Aorta (tissue), 5 donors: ENCODE results near the gene RSPO3. TPM values are rescaled to one million over a fixed set of nuclear protein-coding genes. Genes with fewer than 3 reads are reported as not detected.

Experiments
- ATAC-seq: fragments of 200-7000 bp; cut with Tn5 transposase; one replicate; pipeline ENCODE4 v1.9.1; 2022; ENCODE audit warnings: moderate library complexity; ENCODE audit not compliant: low FRiP score
- DNase-seq, 2 donors: peaks; one replicate each; pipeline ENCODE4 v3.0.0-alpha.2; 2020
- H3K27ac ChIP-seq, 2 donors: one replicate each; pipeline ENCODE4 v1.5.1; 2013; ENCODE audit warnings: low read length in 2 of 2, mild to moderate bottlenecking in 2 of 2, moderate library complexity in 2 of 2, control low read depth in 1 of 2, inconsistent platforms in 1 of 2, low read depth in 1 of 2
- H3K27me3 ChIP-seq, 2 donors: one replicate each; pipeline ENCODE4 v1.6.1; 2013; ENCODE audit warnings: control low read depth in 1 of 2, low read length in 1 of 2, mild to moderate bottlenecking in 1 of 2, moderate library complexity in 1 of 2; ENCODE audit not compliant: insufficient read depth in 2 of 2, control insufficient read depth in 1 of 2
- H3K36me3 ChIP-seq, 2 donors: one replicate each; pipeline ENCODE4 v1.6.1; 2013; ENCODE audit warnings: control low read depth in 1 of 2, low read length in 1 of 2, mild to moderate bottlenecking in 1 of 2; ENCODE audit not compliant: insufficient read depth in 2 of 2, control insufficient read depth in 1 of 2
- H3K4me1 ChIP-seq, 2 donors: one replicate each; pipeline ENCODE4 v1.6.1; 2013; ENCODE audit warnings: low read length in 2 of 2, control low read depth in 1 of 2, mild to moderate bottlenecking in 1 of 2, moderate library complexity in 1 of 2; ENCODE audit not compliant: insufficient read depth in 2 of 2, control insufficient read depth in 1 of 2
- H3K4me3 ChIP-seq, 2 donors: one replicate each; pipeline ENCODE4 v1.5.1; 2013; ENCODE audit warnings: low read length in 2 of 2, control low read depth in 1 of 2, mild to moderate bottlenecking in 1 of 2
- H3K9me3 ChIP-seq: one replicate; pipeline ENCODE4 v1.6.1; 2013; ENCODE audit warnings: mild to moderate bottlenecking, low read length; ENCODE audit not compliant: control insufficient read depth
- WGBS, 2 donors: extraction: QIAGEN DNeasy Blood & Tissue Kit; methylation state at CpG; one replicate each; pipeline ENCODE4 v1.1.7; 2013; 5-methylcytosine and 5-hydroxymethylcytosine counted together
- intact Hi-C, 2 donors: fragments of 100-400 bp; cut with DNase I; formaldehyde crosslinking; loops; one replicate each; pipeline versions ENCODE4 v1.14.2 to v1.15.0; 2022
- polyA plus RNA-seq, 2 donors: library from polyadenylated mRNA; stranded (reverse); fragments of 200-250 nt; gene quantifications; one replicate each; pipeline ENCODE4 v1.2.3, GENCODE V29; 2013
- total RNA-seq, 2 donors: library from RNA; stranded (reverse); fragmentation: NEBNext Ultra II Directional; extraction: Animal tissue kit (Norgen Biotek cat#: 25700); gene quantifications; one replicate each; pipeline ENCODE4 v1.2.1, GENCODE V29; 2021
- donor health status: healthy with polysubstance abuse.
- donor health status: Bipolar disorder and iron deficiency.
- donor health status: DM: no; HTN: no; CAD: no.
- donor health status: DM: no; HTN: no; CAD: no.
- donor health status: DM: yes; HTN: yes; CAD: no.

The RSPO3 gene
- total and polyA plus RNA-seq, 4 donors = 0.38 to 12.5 (median 5.2) TPM; not detected in 1

DNA sequence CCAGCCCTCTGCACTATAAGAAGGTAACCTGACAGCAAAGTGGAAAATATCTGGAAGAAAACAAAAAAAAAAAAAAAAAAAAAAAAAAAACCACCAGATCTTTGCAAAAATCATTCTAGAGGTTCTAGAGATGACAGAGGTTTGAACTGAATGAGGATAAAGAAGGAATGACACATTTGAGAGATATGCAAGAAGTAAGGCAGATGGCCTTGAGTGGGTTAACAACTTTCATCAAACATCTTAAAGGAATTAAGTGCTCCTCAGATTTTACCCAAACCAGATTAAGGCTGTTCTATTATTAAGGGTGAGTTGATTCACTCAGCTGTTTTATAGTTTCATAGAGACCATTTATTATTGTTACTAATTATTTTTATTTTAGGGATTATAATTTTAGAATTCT, 62.0 kb downstream of the RSPO3 start:
- H3K27me3 ChIP-seq = no peaks in the 10 kb centered on the region
- no peak overlapping the region for H3K27ac ChIP-seq
- no peak overlapping the region for H3K4me3 ChIP-seq
- no peaks in the 10 kb centered on the region for H3K4me1 ChIP-seq
- peaks cover 2% of the 10 kb centered on the region for H3K9me3 ChIP-seq
- no peaks in the 10 kb centered on the region for H3K36me3 ChIP-seq
- intact Hi-C loops = no loop called here
- no peak for DNase-seq
- ATAC-seq = no peak

DNA sequence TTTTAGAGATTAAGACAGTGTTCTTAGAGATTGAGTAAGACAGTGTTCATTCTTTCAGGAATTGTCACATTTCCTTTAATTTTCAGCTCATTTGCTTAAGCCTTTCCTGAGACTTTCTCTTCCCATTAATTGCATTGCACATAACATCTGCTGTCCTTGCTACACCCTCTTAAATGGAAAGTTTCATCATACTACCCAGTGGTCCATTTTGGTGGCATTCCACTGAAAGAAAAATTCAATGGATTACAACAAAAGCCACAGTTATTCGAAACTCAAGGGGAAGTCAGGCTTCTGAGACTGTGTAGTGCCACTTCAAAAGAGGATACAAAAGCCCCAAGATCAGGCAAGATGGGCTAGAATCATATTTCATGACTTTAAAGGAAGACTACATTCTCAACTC, 64.0 kb downstream of the RSPO3 start:
- peaks cover 2% of the 10 kb centered on the region for H3K9me3 ChIP-seq
- no peak overlapping the region for H3K4me3 ChIP-seq
- H3K27me3 ChIP-seq = no peaks in the 10 kb centered on the region
- intact Hi-C loops = no loop called here
- H3K36me3 ChIP-seq = no peaks in the 10 kb centered on the region
- 85 to 88% methylated on average over 1 of the region's 1 CpG for WGBS, 2 donors
- ATAC-seq = no peak
- no peak overlapping the region for H3K27ac ChIP-seq
- DNase-seq = no peak
- H3K4me1 ChIP-seq = no peaks in the 10 kb centered on the region

DNA sequence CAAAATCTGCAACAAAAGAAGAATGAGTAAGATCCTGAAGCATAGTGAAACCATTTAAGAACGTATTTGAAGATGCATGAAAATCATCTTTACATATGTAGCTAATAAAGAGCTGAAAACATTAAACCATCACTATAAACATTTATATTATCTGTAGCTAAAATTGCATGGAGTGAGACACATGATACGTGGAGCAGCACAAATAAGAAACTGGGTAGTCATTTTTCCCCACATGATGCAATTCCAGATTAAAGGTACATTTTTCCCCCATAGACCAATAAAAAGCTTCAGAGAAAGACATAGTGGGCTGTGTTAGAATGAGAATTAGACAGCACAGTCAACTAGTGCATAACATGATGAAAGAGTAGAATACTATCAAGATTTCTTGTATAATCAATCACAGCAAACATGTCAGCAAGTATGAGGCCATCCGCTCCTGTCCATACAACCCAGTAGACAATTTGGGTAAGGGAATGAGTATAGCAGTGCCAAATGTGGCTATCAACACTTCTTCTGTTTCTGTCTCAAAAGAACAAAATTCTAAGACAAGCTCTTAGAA, 67.0 kb downstream of the RSPO3 start:
- Histone ChIP-seq H3K27ac (no peak overlapping the region), H3K36me3 (no peaks in the 10 kb centered on the region), H3K27me3 (no peaks in the 10 kb centered on the region), H3K9me3 (peaks cover 2% of the 10 kb centered on the region), H3K4me3 (no peak overlapping the region), H3K4me1 (no peaks in the 10 kb centered on the region)
- intact Hi-C loops = no loop called here
- DNase-seq (no peak), ATAC-seq (no peak)
- WGBS, 2 donors = 64 to 79% methylated on average over 3 of the region's 3 CpGs

- WGBS, 2 donors = 44 to 46% methylated on average over 6 of the region's 6 CpGs
- intact Hi-C loops = no loop called here
- Histone ChIP-seq H3K27ac (no peak overlapping the region), H3K36me3 (no peaks in the 10 kb centered on the region), H3K4me1 (no peaks in the 10 kb centered on the region), H3K9me3 (peaks cover under 1% of the 10 kb centered on the region), H3K27me3 (no peaks in the 10 kb centered on the region), H3K4me3 (no peak overlapping the region)
- DNase-seq (peak; percentile 67 to 89), ATAC-seq (no peak)
Observed at GRCh38 chr6:127186889-127187288, 68.4 kb downstream of the RSPO3 start.

DNA sequence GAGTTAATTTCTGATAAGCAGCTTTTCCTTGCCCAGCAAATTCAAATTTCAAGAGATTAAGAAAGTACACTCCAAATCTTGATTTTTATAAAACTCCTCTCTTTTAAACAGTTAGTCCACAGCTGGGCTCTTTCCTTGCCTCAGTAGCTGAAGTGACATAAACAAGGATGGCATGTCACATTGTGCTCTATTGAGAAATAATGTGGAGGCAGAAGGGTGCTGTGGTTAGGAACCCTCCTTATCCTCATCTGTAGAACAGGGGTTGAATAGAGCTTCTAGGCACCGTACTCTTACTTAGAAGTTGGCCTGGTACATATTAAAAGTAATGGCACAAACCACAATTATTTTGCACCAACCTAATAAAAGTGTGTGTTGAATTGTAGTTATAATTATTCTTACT, 70.3 kb downstream of the RSPO3 start:
- no peak for ATAC-seq

DNA sequence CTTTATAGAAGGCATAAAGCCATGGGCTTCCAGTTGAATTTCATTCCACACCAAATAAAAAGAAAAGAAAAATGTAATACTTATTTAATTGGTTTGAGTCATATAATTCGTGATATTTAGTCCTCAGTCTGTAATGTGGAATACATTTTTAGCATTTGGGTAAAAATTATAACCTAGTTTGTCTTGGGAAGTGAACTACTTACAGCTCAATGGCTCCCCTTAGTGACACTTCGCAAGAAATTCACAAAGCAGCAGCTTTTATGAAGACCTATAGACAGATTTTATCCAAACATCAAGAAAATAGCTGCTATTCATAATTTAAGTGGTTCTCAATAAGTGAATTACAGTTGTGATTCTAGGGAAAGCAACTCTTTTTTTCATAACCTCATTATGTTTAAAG, 72.1 kb downstream of the RSPO3 start:
- ATAC-seq (peak; percentile 55), DNase-seq (no peak)
- H3K27me3 ChIP-seq = no peaks in the 10 kb centered on the region
- no peak overlapping the region for H3K27ac ChIP-seq
- H3K9me3 ChIP-seq = no peaks in the 10 kb centered on the region
- H3K36me3 ChIP-seq = no peaks in the 10 kb centered on the region
- 19 to 34% methylated on average over 2 of the region's 2 CpGs for WGBS, 2 donors
- no peaks in the 10 kb centered on the region for H3K4me1 ChIP-seq
- intact Hi-C loops = no loop called here
- H3K4me3 ChIP-seq = no peak overlapping the region

More for the DNA sequence above, 70.3 kb downstream of the RSPO3 start:
- no peak for DNase-seq
- Histone ChIP-seq H3K27ac (no peak overlapping the region), H3K36me3 (no peaks in the 10 kb centered on the region), H3K4me1 (no peaks in the 10 kb centered on the region), H3K9me3 (no peaks in the 10 kb centered on the region), H3K27me3 (no peaks in the 10 kb centered on the region), H3K4me3 (no peak overlapping the region)
- 79 to 88% methylated on average over 1 of the region's 1 CpG for WGBS, 2 donors
- intact Hi-C loops = no loop called here

DNA sequence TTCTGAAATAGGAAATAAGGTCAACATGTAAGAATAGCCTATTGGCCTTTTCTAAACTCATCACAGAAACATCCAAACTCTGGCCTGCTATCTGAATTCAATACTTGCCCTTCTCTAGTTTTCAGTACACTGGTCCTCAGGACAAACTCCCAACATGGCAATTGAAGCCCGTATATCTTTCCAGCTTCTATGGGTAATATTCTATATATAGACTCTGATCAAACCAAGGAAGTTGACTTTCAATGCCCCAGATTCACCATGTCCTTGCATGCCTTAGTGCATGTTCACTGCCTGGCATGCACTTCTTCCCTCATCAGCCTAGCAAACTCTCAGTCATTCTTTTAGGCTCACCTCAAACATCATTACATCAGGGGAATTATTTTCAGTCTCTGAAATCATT, 73.2 kb downstream of the RSPO3 start:
- Histone ChIP-seq H3K9me3 (no peaks in the 10 kb centered on the region), H3K36me3 (no peaks in the 10 kb centered on the region), H3K4me3 (no peak overlapping the region), H3K4me1 (no peaks in the 10 kb centered on the region), H3K27me3 (no peaks in the 10 kb centered on the region), H3K27ac (no peak overlapping the region)
- ATAC-seq (no peak), DNase-seq (no peak)
- intact Hi-C loops = no loop called here
- 13 to 21% methylated on average over 1 of the region's 1 CpG for WGBS, 2 donors

- no peak overlapping the region for H3K27ac ChIP-seq
- H3K4me1 ChIP-seq = no peaks in the 10 kb centered on the region
- H3K36me3 ChIP-seq = no peaks in the 10 kb centered on the region
- DNase-seq (no peak), ATAC-seq (peak; percentile 81)
- no peaks in the 10 kb centered on the region for H3K27me3 ChIP-seq
- intact Hi-C loops = no loop called here
- WGBS, 2 donors = 41 to 51% methylated on average over 3 of the region's 3 CpGs
- H3K4me3 ChIP-seq = no peak overlapping the region
- H3K9me3 ChIP-seq = no peaks in the 10 kb centered on the region
Observed at GRCh38 chr6:127192911-127193541, 74.6 kb downstream of the RSPO3 start.

- no peak for DNase-seq
- H3K4me3 ChIP-seq = no peak overlapping the region
- no peaks in the 10 kb centered on the region for H3K4me1 ChIP-seq
- no peaks in the 10 kb centered on the region for H3K27me3 ChIP-seq
- no peaks in the 10 kb centered on the region for H3K9me3 ChIP-seq
- no peaks in the 10 kb centered on the region for H3K36me3 ChIP-seq
- H3K27ac ChIP-seq = no peak overlapping the region
- intact Hi-C loops = no loop called here
- no peak for ATAC-seq
- 37 to 44% methylated on average over 3 of the region's 3 CpGs for WGBS, 2 donors
Observed at GRCh38 chr6:127195833-127196232, 77.4 kb downstream of the RSPO3 start.
